Measurements from ENCODE around the gene NEO1.

NEO1 gene

DNA sequence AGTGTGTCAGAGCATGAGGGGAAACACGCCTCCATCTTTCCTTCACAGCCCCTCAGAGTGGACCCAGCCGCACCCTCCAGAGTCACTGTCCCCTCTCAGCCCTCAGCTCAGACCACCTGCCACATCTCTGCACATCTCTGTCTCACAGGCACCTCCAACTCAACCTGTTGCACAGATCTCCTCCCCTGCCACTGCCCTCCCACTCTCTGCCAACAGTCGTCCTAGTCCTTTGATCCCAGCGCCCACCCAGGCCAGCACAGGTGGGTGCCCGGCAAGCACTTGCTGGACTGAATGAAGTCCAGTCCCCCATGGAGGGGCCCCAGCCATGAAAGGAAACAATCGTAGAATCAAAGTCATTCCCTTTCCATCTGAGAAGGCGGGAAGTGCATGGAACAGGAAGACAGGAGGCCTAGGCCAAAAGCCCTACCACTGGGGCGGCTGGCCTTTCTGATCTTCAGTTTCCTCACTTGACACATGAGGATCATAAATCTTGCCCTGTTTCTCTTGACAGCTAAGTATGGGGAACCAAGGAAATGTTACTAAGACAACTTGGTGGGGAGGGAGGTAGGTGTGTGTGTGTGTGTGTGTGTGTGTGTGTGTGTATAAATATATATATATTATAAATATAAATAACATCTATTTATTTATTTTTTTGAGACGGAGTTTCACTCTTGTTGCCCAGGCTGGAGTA lies 288.4 kb downstream of the NEO1 start:
- no peak for DNase-seq (ENCODE audit: low spot score)

DNA sequence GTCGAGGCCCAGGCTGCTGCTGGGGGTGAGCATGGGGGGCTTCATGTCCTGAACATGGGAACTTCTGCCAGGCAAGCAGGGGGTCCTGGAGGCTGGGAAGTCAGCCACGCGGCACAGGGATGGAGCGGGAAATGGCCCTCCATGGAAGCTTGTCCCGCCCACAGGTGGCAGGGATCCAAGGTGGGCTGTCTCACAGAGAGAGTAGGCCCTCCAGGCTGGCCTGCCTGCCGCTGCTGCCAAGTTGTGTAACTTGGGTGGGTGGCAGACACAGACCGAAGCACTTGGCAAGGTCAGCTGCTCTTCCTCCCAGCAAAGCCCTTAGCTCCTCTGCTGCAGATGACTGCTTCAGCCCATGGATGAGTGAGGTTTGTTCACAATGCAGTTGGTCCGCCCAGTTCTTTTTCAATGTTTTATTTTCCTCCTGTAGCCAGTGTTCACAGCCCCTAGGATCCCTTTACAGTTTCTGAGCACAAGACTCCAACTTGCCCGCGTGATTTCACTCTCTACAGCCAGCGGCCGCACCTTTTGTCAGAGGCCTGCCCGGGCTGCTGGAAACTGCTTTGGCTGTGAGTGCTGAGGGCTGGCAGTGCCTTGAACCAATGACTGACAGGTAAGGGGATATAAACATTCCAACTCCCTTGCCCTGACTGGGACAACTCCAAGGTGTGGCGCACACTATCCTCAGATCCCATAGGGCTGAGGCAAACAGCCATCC lies 289.8 kb downstream of the NEO1 start:
- no peak for DNase-seq (ENCODE audit: low spot score)
- TF ChIP-seq, protein P1, sequence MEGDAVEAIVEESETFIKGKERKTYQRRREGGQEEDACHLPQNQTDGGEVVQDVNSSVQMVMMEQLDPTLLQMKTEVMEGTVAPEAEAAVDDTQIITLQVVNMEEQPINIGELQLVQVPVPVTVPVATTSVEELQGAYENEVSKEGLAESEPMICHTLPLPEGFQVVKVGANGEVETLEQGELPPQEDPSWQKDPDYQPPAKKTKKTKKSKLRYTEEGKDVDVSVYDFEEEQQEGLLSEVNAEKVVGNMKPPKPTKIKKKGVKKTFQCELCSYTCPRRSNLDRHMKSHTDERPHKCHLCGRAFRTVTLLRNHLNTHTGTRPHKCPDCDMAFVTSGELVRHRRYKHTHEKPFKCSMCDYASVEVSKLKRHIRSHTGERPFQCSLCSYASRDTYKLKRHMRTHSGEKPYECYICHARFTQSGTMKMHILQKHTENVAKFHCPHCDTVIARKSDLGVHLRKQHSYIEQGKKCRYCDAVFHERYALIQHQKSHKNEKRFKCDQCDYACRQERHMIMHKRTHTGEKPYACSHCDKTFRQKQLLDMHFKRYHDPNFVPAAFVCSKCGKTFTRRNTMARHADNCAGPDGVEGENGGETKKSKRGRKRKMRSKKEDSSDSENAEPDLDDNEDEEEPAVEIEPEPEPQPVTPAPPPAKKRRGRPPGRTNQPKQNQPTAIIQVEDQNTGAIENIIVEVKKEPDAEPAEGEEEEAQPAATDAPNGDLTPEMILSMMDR (IDR thresholded peaks at IDR 0.05; ENCODE audit: extremely low read depth, insufficient read depth, missing control alignments), result no peak
- in situ Hi-C loops (cut with MboI; ENCODE audit: low pct_unique_long_range_greater_than_20kb, low sequenced_read_pairs, unreplicated experiment), result no loop called here

More for the DNA sequence above, 288.4 kb downstream of the NEO1 start:
- in situ Hi-C loops (cut with MboI; ENCODE audit: low pct_unique_long_range_greater_than_20kb, low sequenced_read_pairs, unreplicated experiment), result no loop called here
- TF ChIP-seq, protein P1 (IDR thresholded peaks at IDR 0.05; ENCODE audit: extremely low read depth, insufficient read depth, missing control alignments), result no peak

DNA sequence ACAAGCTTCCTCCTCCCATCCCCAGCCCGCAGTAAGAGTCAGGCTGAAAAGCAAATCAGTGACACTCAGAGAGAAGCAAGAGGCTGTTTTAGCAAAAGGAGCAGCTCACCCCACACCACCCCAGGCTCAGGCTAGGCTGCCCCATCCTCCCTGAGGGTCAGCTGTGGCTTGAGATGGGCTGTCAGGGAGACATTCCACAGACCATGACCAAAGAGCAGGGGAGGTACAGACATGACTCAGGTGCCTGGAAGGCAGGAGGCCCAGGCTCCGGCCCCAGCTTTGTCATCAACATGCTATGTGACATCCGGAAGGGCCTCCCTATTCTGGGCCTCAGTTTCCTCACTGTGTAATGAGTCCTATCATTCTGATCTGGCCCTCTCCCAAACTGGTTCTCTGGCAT lies 291.8 kb downstream of the NEO1 start:
- DNase-seq (ENCODE audit: low spot score), result no peak
- TF ChIP-seq, protein P1 (IDR thresholded peaks at IDR 0.05; ENCODE audit: extremely low read depth, insufficient read depth, missing control alignments), result no peak
- in situ Hi-C loops (cut with MboI; ENCODE audit: low pct_unique_long_range_greater_than_20kb, low sequenced_read_pairs, unreplicated experiment), result no loop called here

DNA sequence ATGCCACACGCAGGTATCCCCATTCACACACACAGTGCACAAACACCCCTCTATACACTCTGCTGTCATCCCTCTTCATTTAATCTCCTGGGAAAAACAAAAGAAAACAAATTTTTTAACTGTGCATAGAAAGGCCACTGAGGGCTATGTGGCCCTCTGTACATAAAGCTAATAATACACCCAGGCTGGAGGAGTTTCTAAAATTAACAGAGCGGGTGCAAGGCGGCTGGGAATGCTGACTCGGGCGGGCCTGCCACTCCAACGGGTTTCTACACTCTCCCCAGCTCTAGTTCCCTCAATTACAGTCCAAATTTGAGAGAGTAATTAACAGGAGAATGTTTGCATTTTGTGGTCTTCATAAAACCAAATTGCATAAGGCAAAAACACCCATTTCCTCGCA lies 293.4 kb downstream of the NEO1 start:
- no peak for DNase-seq (ENCODE audit: low spot score)
- in situ Hi-C loops (cut with MboI; ENCODE audit: low pct_unique_long_range_greater_than_20kb, low sequenced_read_pairs, unreplicated experiment), result no loop called here
- TF ChIP-seq, protein P1 (IDR thresholded peaks at IDR 0.05; ENCODE audit: extremely low read depth, insufficient read depth, missing control alignments), result no peak

DNA sequence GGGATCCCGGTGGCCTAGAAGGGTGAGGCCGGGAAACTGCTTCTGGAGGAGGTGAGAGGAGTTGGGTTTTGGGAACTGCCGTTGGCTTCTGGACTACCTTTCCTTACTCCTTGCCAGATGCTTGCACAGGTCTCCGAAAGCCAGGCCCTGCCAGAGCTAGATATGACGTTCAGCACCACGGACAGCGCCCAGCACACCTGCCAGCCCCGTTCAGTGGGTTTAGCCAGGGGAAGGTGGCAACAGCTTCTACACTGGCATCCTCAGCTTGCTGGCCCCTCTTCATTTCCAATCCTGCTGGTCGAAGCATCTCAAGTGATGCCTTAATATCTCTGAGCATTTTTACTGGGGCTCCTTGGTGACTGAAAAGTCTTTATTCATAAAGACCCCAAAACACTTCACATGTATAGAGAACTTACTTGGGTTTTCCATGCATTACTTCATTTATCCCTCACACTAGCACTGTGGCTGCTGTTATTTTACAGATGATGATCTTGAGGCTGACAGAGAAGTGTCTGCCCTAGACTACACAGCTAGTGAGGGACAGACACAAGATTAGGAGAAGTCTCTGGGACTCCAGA lies 294.6 kb downstream of the NEO1 start:
- DNase-seq (ENCODE audit: low spot score), result peak; percentile 70
- in situ Hi-C loops (cut with MboI; ENCODE audit: low pct_unique_long_range_greater_than_20kb, low sequenced_read_pairs, unreplicated experiment), result no loop called here
- TF ChIP-seq, protein P1 (IDR thresholded peaks at IDR 0.05; ENCODE audit: extremely low read depth, insufficient read depth, missing control alignments), result no peak

DNA sequence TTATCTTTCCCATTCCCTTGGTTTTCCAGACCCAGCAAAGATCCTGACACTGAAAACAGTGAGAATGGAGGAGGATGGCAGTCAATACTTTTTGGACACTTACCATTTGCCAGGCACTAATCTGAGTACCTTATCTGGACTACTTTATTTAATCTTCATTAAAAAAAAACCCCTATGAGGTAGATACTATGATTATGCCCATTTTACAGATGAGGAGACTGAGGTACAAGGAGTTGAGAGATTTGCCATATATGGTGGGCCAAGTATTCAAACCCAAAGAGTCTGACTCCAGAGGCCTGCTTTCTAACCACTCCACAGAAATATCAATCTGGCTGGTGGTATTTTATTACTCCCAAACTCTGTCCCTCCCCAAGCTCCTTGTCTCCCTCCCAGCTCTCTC lies 296.9 kb downstream of the NEO1 start:
- in situ Hi-C loops (cut with MboI; ENCODE audit: low pct_unique_long_range_greater_than_20kb, low sequenced_read_pairs, unreplicated experiment), result no loop called here
- TF ChIP-seq, protein P1 (IDR thresholded peaks at IDR 0.05; ENCODE audit: extremely low read depth, insufficient read depth, missing control alignments), result no peak
- no peak for DNase-seq (ENCODE audit: low spot score)
